ENCODE data around the gene NUDT8.
"Not testable (repeated sequence)": the region's sequence is repeated elsewhere in the genome, so short reads cannot be mapped to it uniquely, and the experiment has no call there.

NUDT8 gene

GRCh38 chr11:67662835-67663531 is 33.2 kb upstream of the NUDT8 start:
- Histone ChIP-seq H3K36me3 (ENCODE audit: control insufficient read depth, insufficient read depth, low read length) (no peaks in the 10 kb centered on the region), H3K27me3 (replicated peaks; ENCODE audit: control insufficient read depth, insufficient read depth, low read length) (no peaks in the 10 kb centered on the region), H3K4me3 (replicated peaks; ENCODE audit: low read depth, low read length) (no peak overlapping the region)
- DNase-seq (ENCODE audit: extremely low read depth, insufficient read length), result no peak
- TF ChIP-seq, protein P1, sequence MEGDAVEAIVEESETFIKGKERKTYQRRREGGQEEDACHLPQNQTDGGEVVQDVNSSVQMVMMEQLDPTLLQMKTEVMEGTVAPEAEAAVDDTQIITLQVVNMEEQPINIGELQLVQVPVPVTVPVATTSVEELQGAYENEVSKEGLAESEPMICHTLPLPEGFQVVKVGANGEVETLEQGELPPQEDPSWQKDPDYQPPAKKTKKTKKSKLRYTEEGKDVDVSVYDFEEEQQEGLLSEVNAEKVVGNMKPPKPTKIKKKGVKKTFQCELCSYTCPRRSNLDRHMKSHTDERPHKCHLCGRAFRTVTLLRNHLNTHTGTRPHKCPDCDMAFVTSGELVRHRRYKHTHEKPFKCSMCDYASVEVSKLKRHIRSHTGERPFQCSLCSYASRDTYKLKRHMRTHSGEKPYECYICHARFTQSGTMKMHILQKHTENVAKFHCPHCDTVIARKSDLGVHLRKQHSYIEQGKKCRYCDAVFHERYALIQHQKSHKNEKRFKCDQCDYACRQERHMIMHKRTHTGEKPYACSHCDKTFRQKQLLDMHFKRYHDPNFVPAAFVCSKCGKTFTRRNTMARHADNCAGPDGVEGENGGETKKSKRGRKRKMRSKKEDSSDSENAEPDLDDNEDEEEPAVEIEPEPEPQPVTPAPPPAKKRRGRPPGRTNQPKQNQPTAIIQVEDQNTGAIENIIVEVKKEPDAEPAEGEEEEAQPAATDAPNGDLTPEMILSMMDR (IDR thresholded peaks at IDR 0.05; ENCODE audit: insufficient read depth, low read length, poor library complexity, severe bottlenecking), result no peak

GRCh38 chr11:67662142-67662834 is 32.6 kb upstream of the NUDT8 start:
- Histone ChIP-seq H3K27me3 (replicated peaks; ENCODE audit: control insufficient read depth, insufficient read depth, low read length) (no peaks in the 10 kb centered on the region), H3K36me3 (ENCODE audit: control insufficient read depth, insufficient read depth, low read length) (no peaks in the 10 kb centered on the region), H3K4me3 (replicated peaks; ENCODE audit: low read depth, low read length) (no peak overlapping the region)
- TF ChIP-seq, protein P1 (IDR thresholded peaks at IDR 0.05; ENCODE audit: insufficient read depth, low read length, poor library complexity, severe bottlenecking), result no peak
- no peak for DNase-seq (ENCODE audit: extremely low read depth, insufficient read length)

- H3K36me3 ChIP-seq (ENCODE audit: control insufficient read depth, insufficient read depth, low read length); DNase-seq (ENCODE audit: extremely low read depth, insufficient read length); H3K27me3 ChIP-seq (replicated peaks; ENCODE audit: control insufficient read depth, insufficient read depth, low read length); H3K4me3 ChIP-seq (replicated peaks; ENCODE audit: low read depth, low read length): not testable (repeated sequence)
Observed at GRCh38 chr11:67660752-67661151, 31.0 kb upstream of the NUDT8 start.

GRCh38 chr11:67659651-67660165 is 30.0 kb upstream of the NUDT8 start:
- not testable (repeated sequence) for H3K4me3 ChIP-seq (replicated peaks; ENCODE audit: low read depth, low read length); H3K27me3 ChIP-seq (replicated peaks; ENCODE audit: control insufficient read depth, insufficient read depth, low read length); DNase-seq (ENCODE audit: extremely low read depth, insufficient read length); H3K36me3 ChIP-seq (ENCODE audit: control insufficient read depth, insufficient read depth, low read length)

DNA sequence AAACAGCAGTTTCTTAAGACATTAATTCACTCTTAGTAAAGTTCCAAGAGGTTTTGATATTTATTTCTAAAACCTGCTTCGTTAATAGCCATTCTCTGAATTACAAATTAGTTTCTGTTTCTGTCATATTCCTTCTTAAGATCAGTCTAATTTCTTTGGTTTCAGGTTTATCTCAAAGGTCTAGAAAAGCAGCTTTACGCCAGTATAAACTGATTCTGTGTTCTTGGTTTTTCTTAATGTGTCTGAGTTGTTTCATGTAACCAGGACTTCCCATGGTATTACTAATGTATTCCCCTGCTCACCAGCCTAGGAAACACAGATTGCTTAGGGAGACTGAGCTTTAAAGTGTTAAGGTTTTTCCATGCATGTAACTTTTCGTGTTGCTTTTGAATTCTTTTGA is 27.6 kb upstream of the NUDT8 start:
- DNase-seq (ENCODE audit: extremely low read depth, insufficient read length), result peak; percentile 55
- H3K36me3 ChIP-seq (ENCODE audit: control insufficient read depth, insufficient read depth, low read length), result no peaks in the 10 kb centered on the region
- H3K27me3 ChIP-seq (replicated peaks; ENCODE audit: control insufficient read depth, insufficient read depth, low read length), result no peaks in the 10 kb centered on the region
- H3K4me3 ChIP-seq (replicated peaks; ENCODE audit: low read depth, low read length), result no peak overlapping the region; the same call in 1 of the 2 replicates
- TF ChIP-seq, protein P1 (IDR thresholded peaks at IDR 0.05; ENCODE audit: insufficient read depth, low read length, poor library complexity, severe bottlenecking), result no peak

- no peak overlapping the region for H3K4me3 ChIP-seq (replicated peaks; ENCODE audit: low read depth, low read length)
- TF ChIP-seq, protein P1 (IDR thresholded peaks at IDR 0.05; ENCODE audit: insufficient read depth, low read length, poor library complexity, severe bottlenecking), result no peak
- no peaks in the 10 kb centered on the region for H3K27me3 ChIP-seq (replicated peaks; ENCODE audit: control insufficient read depth, insufficient read depth, low read length)
- peak; percentile 68 for DNase-seq (ENCODE audit: extremely low read depth, insufficient read length)
- H3K36me3 ChIP-seq (ENCODE audit: control insufficient read depth, insufficient read depth, low read length), result no peaks in the 10 kb centered on the region
Observed at GRCh38 chr11:67656278-67656922, 26.7 kb upstream of the NUDT8 start.
